GM11168 (cell line): Measurements from ENCODE around the gene LSM14A.

Experiments used
- in situ Hi-C: fragments of 300-500 bp; cut with MboI; formaldehyde crosslinking; loops from one replicate; pipeline ENCODE4 v1.12.0; 2022; ENCODE audit warnings: low sequenced_read_pairs; ENCODE audit not compliant: unreplicated experiment

Gene LSM14A

GRCh38 chr19:34275705-34276104 lies 103.4 kb downstream of the LSM14A start:
- in situ Hi-C loops = no loop called here

DNA sequence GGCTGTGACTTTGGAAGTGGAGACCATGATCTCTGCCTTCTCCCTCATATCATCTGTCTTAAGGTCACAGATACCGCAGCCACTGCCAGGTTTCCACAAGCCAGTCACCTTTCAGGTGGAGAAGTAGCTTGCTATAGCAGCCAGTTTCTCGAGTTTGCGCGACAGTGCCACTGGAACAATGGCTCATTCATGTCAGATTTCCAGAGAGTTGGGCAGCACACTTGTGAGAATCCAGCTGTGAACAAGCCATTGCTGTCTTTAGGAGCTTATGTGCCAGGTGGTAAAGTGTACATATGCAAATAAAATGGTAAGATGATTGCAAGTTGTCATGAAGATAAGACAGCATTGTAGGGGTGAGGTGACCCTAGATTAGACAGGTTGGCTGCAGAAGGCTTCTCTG lies 104.3 kb downstream of the LSM14A start:
- in situ Hi-C loops = no loop called here

GRCh38 chr19:34277244-34277643 lies 104.9 kb downstream of the LSM14A start:
- in situ Hi-C loops = no loop called here

DNA sequence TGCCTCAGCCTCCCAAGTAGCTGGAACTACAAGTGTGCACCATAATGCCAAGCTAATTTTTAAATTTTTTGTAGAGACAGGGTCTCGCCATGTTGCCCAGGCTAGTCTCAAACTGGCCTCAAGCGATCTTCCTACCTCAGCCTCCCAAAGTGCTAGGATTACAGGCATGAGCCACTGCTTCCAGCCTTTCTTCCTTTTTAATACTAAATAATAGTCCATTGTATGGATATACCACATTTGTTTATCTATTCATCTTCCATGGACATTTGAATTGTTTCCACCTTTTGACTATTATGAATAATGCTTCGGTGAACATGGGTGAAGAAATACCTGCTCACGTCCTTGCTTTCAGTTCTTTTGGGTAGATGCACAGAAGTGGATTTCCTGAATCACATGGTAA lies 106.5 kb downstream of the LSM14A start:
- in situ Hi-C loops = no loop called here
